IMR-90 (cell line): Measurements from ENCODE around the gene TMEM127. TPM values are rescaled to one million over a fixed set of nuclear protein-coding genes. Genes with fewer than 3 reads are reported as not detected.

Experiments used
- ATAC-seq: fragments of 200-7000 bp; cut with Tn5 transposase; 2 replicates; pipeline ENCODE4 v1.9.1; 2020; ENCODE audit warnings: low read depth, mild to moderate bottlenecking, moderate library complexity
- BruUV-seq: library from RNA; stranded (reverse); fragments of 400-500 nt; replicated peaks from 2 replicates; lab custom pipeline; 2021; lab: Mats Ljungman, UMichigan
- CTCF ChIA-PET: fragments of 300-600 bp; formaldehyde crosslinking; extraction: SDS; loops from one replicate; lab custom pipeline; 2021; ENCODE audit warnings: antibody characterized with exemption; lab: Yijun Ruan, JAX
- POLR2A ChIA-PET: fragments of 300-600 bp; sonication (Branson Sonifier 250); formaldehyde crosslinking; loops from one replicate; lab custom pipeline; 2022; ENCODE audit warnings: antibody characterized with exemption; ENCODE audit not compliant: unreplicated experiment; lab: Charles Lee
- DNase-seq: peaks from one replicate; pipeline ENCODE4 v3.0.0; 2013
- H2AFZ ChIP-seq: replicated peaks from 2 replicates; pipeline ENCODE3; 2013; ENCODE audit warnings: low read length, mild to moderate bottlenecking; ENCODE audit not compliant: poor library complexity
- H2AK5ac ChIP-seq: 2 replicates; pipeline ENCODE4 v1.6.1; 2013; ENCODE audit warnings: low read depth, low read length, inconsistent platforms
- H2AK9ac ChIP-seq: replicated peaks from 2 replicates; pipeline ENCODE3; 2013; ENCODE audit warnings: mild to moderate bottlenecking, low read depth, low read length, moderate library complexity; ENCODE audit not compliant: poor library complexity
- H2BK120ac ChIP-seq: 2 replicates; pipeline ENCODE4 v1.6.1; 2013; ENCODE audit warnings: low read depth, low read length, inconsistent platforms
- H2BK15ac ChIP-seq: 3 replicates; pipeline ENCODE4 v1.6.1; 2013; ENCODE audit warnings: low read depth, low read length, inconsistent platforms
- H2BK20ac ChIP-seq: 2 replicates; pipeline ENCODE4 v1.6.1; 2013; ENCODE audit warnings: low read depth, mild to moderate bottlenecking, inconsistent platforms, low read length, moderate library complexity
- H2BK5ac ChIP-seq: 2 replicates; pipeline ENCODE4 v1.6.1; 2013; ENCODE audit warnings: mild to moderate bottlenecking, low read depth, low read length, inconsistent platforms; ENCODE audit not compliant: poor library complexity, severe bottlenecking
- H3K14ac ChIP-seq: replicated peaks from 2 replicates; pipeline ENCODE4 v1.6.1; 2013; ENCODE audit warnings: low read depth, low read length, inconsistent platforms
- H3K18ac ChIP-seq: 2 replicates; pipeline ENCODE4 v1.6.1; 2013; ENCODE audit warnings: low read depth, low read length, control low read depth
- H3K23ac ChIP-seq: 2 replicates; pipeline ENCODE4 v1.6.1; 2013; ENCODE audit warnings: low read depth, low read length, inconsistent platforms
- H3K27ac ChIP-seq: 2 replicates; pipeline ENCODE4 v1.5.1; 2013; ENCODE audit warnings: mild to moderate bottlenecking, control low read depth, low read length; ENCODE audit not compliant: insufficient read depth
- H3K27me3 ChIP-seq: 2 replicates; pipeline ENCODE4 v1.6.1; 2013; ENCODE audit warnings: low read length; ENCODE audit not compliant: control insufficient read depth, insufficient read depth
- H3K36me3 ChIP-seq: 2 replicates; pipeline ENCODE4 v1.6.1; 2013; ENCODE audit warnings: low read length, mixed read lengths; ENCODE audit not compliant: control insufficient read depth, insufficient read depth
- H3K4ac ChIP-seq: 2 replicates; pipeline ENCODE4 v1.6.1; 2013; ENCODE audit warnings: low read depth, low read length, inconsistent platforms
- H3K4me1 ChIP-seq: 2 replicates; pipeline ENCODE4 v1.6.1; 2013; ENCODE audit warnings: low read length, mixed read lengths; ENCODE audit not compliant: control insufficient read depth, insufficient read depth
- H3K4me2 ChIP-seq: 2 replicates; pipeline ENCODE4 v1.6.1; 2013; ENCODE audit warnings: low read depth, mild to moderate bottlenecking, control low read depth, low read length, moderate library complexity
- H3K4me3 ChIP-seq: 2 replicates; pipeline ENCODE4 v1.5.1; 2013; ENCODE audit warnings: low read depth, mild to moderate bottlenecking, control low read depth, low read length, moderate library complexity; ENCODE audit not compliant: insufficient read depth
- H3K56ac ChIP-seq: 2 replicates; pipeline ENCODE4 v1.6.1; 2013; ENCODE audit warnings: low read length, inconsistent platforms; ENCODE audit not compliant: insufficient read depth; ENCODE audit errors: extremely low read depth
- H3K79me1 ChIP-seq, 2 experiments: 2 replicates each; pipeline ENCODE4 v1.6.1; 2013; ENCODE audit warnings: low read length in 2 of 2, inconsistent platforms in 1 of 2, low read depth in 1 of 2
- H3K9ac ChIP-seq: 2 replicates; pipeline ENCODE4 v1.6.1; 2013; ENCODE audit warnings: low read depth, low read length, control low read depth
- H3K9me1 ChIP-seq: 2 replicates; pipeline ENCODE4 v1.6.1; 2013; ENCODE audit warnings: low read length, inconsistent platforms; ENCODE audit not compliant: insufficient read depth
- H3K9me3 ChIP-seq: 2 replicates; pipeline ENCODE4 v1.6.1; 2013; ENCODE audit warnings: low read length; ENCODE audit not compliant: control insufficient read depth, insufficient read depth
- H4K20me1 ChIP-seq: 2 replicates; pipeline ENCODE4 v1.6.1; 2013; ENCODE audit warnings: low read length, inconsistent platforms; ENCODE audit not compliant: insufficient read depth
- H4K5ac ChIP-seq: 2 replicates; pipeline ENCODE4 v1.6.1; 2013; ENCODE audit warnings: mild to moderate bottlenecking, low read depth, low read length, control low read depth
- H4K8ac ChIP-seq, 2 experiments: 2 replicates each; pipeline ENCODE4 v1.6.1; 2013; ENCODE audit warnings: low read depth in 2 of 2, low read length in 2 of 2, control low read depth in 1 of 2, inconsistent platforms in 1 of 2
- H4K91ac ChIP-seq: 2 replicates; pipeline ENCODE4 v1.6.1; 2013; ENCODE audit warnings: low read depth, low read length, inconsistent platforms; ENCODE audit not compliant: insufficient read depth
- BHLHE40 ChIP-seq: fragments of 150-350 bp; IDR thresholded peaks from 2 replicates; pipeline ENCODE4 v1.6.1; 2016; ENCODE audit warnings: mild to moderate bottlenecking, low read depth, low read length
- CHD1 ChIP-seq: IDR thresholded peaks from 2 replicates; pipeline ENCODE4 v1.6.1; 2012; ENCODE audit warnings: low read depth, low read length, improper control_type of control experiment
- CTCF ChIP-seq: conservative IDR thresholded peaks from 2 replicates; pipeline ENCODE4 v1.5.1; 2012; ENCODE audit warnings: mild to moderate bottlenecking, low read depth, low read length, improper control_type of control experiment
- ELK1 ChIP-seq: fragments of 150-350 bp; IDR thresholded peaks from 2 replicates; pipeline ENCODE4 v1.6.1; 2016; ENCODE audit warnings: low read depth, mild to moderate bottlenecking, low read length, moderate library complexity, borderline replicate concordance
- FOS ChIP-seq: fragments of 150-350 bp; IDR thresholded peaks from 2 replicates; pipeline ENCODE4 v1.6.1; 2016; ENCODE audit warnings: low read depth, low read length
- MAZ ChIP-seq: IDR thresholded peaks from 2 replicates; pipeline ENCODE4 v1.6.1; 2012; ENCODE audit warnings: low read depth, mild to moderate bottlenecking, low read length, improper control_type of control experiment, moderate library complexity, borderline replicate concordance
- MXI1 ChIP-seq: IDR thresholded peaks from 2 replicates; pipeline ENCODE4 v1.6.1; 2012; ENCODE audit warnings: low read depth, mild to moderate bottlenecking, low read length, moderate library complexity, borderline replicate concordance
- NFE2L2 ChIP-seq: fragments of 150-350 bp; IDR thresholded peaks from 2 replicates; pipeline ENCODE4 v1.6.1; 2016; ENCODE audit warnings: low read depth, mild to moderate bottlenecking, low read length
- POLR2A ChIP-seq: IDR thresholded peaks from 2 replicates; pipeline ENCODE4 v1.6.1; 2012; ENCODE audit warnings: mild to moderate bottlenecking, low read depth, low read length
- RAD21 ChIP-seq: IDR thresholded peaks from 2 replicates; pipeline ENCODE4 v1.6.1; 2012; ENCODE audit warnings: low read length, improper control_type of control experiment
- RCOR1 ChIP-seq: IDR thresholded peaks from 2 replicates; pipeline ENCODE4 v1.6.1; 2012; ENCODE audit warnings: mild to moderate bottlenecking, low read length, improper control_type of control experiment; ENCODE audit not compliant: insufficient replicate concordance
- RFX5 ChIP-seq: IDR thresholded peaks from 2 replicates; pipeline ENCODE4 v1.8.0; 2012; ENCODE audit warnings: low read depth, mild to moderate bottlenecking, low read length, moderate library complexity
- SMC3 ChIP-seq: fragments of 150-350 bp; IDR thresholded peaks from 2 replicates; pipeline ENCODE4 v1.6.1; 2016; ENCODE audit warnings: low read depth, mild to moderate bottlenecking, antibody characterized with exemption, low read length, moderate library complexity
- WGBS, 2 experiments: methylation state at CpG; one replicate each; pipeline versions ENCODE4 v1.1.5 to v1.1.7; 2013; ENCODE audit warnings: missing lambda C conversion rate in 2 of 2; ENCODE audit not compliant: insufficient read length in 1 of 2; ENCODE audit errors: extremely low coverage in 2 of 2; 5-methylcytosine and 5-hydroxymethylcytosine counted together
- dilution Hi-C: fragments of 300-500 bp; cut with HindIII; formaldehyde crosslinking; loops from one replicate; pipeline ENCODE4 v1.14.3; 2018; ENCODE audit warnings: low sequenced_read_pairs; ENCODE audit not compliant: unreplicated experiment
- in situ Hi-C: fragments of 300-500 bp; cut with MboI; formaldehyde crosslinking; loops from 3 replicates; pipeline ENCODE4 v1.14.3; 2019; ENCODE audit warnings: low sequenced_read_pairs, inconsistent platforms, mixed read lengths
- intact Hi-C: fragments of 100-400 bp; cut with micrococcal nuclease; formaldehyde crosslinking; loops from 2 replicates; pipeline ENCODE4 v1.10.0; 2022
- polyA plus RNA-seq, 3 experiments: library from polyadenylated mRNA; depleted of rRNA; stranded (reverse); fragments of >200 nt; gene quantifications; 2 replicates each; pipeline ENCODE4 v1.2.3, GENCODE V29; 2012; ENCODE audit warnings: low replicate concordance in 1 of 3
- total RNA-seq: library from RNA; depleted of rRNA; stranded (reverse); fragments of >200 nt; gene quantifications from 2 replicates; pipeline ENCODE4 v1.2.3, GENCODE V29; 2012

Gene TMEM127
- total and polyA plus RNA-seq, 2 of the 4 experiments (the other 2 are of a cell fraction), result 35.7 to 47.6 TPM

DNA sequence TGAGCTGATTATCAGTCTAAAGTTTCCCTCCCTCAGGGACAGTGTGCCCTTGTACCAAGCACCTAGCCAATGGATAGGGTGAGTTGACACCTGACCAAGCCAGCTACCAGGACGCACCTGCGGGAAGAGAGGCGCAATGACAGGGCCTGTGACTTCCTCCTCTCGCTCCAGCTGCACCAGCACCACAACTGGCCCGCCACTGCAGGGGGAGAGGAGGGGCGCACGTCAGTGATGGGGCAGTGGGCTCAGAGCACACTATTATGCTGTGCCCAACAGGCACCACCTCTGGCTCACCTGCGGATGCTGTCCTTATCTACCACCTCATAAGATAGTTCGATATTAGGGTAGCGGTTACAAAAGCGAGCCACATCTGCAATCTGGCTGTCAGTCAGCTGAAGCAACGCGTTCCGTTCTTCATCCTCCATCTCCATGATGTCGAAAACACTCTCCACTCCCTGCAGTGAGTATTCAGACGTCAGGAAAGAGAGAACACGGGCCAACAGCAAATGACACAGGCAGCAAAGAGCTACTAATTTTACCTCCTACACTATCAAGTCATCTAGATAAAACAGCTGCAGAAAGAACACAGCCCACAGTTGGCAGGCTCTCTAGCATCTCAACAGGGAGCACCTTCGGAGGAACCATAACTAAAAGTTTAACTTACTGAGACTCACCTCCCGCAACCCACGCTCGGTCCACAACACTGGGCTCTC lies 11.1 kb upstream of the TMEM127 start:
- H2AK9ac ChIP-seq, result no peak overlapping the region
- intact Hi-C loops (no loop called here), in situ Hi-C loops (no loop called here), dilution Hi-C loops (no loop called here)
- H2BK120ac ChIP-seq, result no peak overlapping the region
- H3K4me2 ChIP-seq, result no peak overlapping the region
- H3K4me1 ChIP-seq, result peaks cover 3% of the 10 kb centered on the region; the same call in 1 of the 2 replicates
- H3K27me3 ChIP-seq, result no peaks in the 10 kb centered on the region
- DNase-seq (no peak), ATAC-seq (no peak)
- H3K9me3 ChIP-seq, result no peaks in the 10 kb centered on the region
- no peak overlapping the region for H3K18ac ChIP-seq
- H2AK5ac ChIP-seq, result no peak overlapping the region
- no peak overlapping the region for H4K91ac ChIP-seq
- no peak overlapping the region for H3K56ac ChIP-seq
- H3K9me1 ChIP-seq, result no peaks in the 10 kb centered on the region
- H2BK5ac ChIP-seq, result no peak overlapping the region
- WGBS, 2 experiments, result 98% methylated on average over 9 of the region's 21 CpGs; no CpG with 5 or more reads in 1 of the 2 experiments
- H3K36me3 ChIP-seq, result peaks cover 67% of the 10 kb centered on the region
- H3K4me3 ChIP-seq, result no peak overlapping the region
- peaks cover 3% of the 10 kb centered on the region; the same call in 1 of the 2 replicates for H4K20me1 ChIP-seq
- H3K79me1 ChIP-seq, result peaks cover under 1 to 7% of the 10 kb centered on the region in 2 experiments; a peak in 2 of 4 replicates
- H3K27ac ChIP-seq, result no peak overlapping the region
- H2BK15ac ChIP-seq, result no peak overlapping the region
- CTCF ChIA-PET, result interaction anchor here (0.7 to 1.4 kb wide), 2 partner anchors 10 to 259 kb away, joined by 6 to 9 read pairs; no protein-coding TSS in a partner anchor
- TF ChIP-seq CHD1, result no peak
- TF ChIP-seq RFX5, result no peak
- no peak for TF ChIP-seq NFE2L2
- TF ChIP-seq CTCF, result no peak
- no peak for TF ChIP-seq SMC3
- TF ChIP-seq FOS, result no peak
- TF ChIP-seq MAZ, result no peak
- no peak for TF ChIP-seq RAD21
- TF ChIP-seq RCOR1, result no peak
- no peak for TF ChIP-seq POLR2A
- no peak for TF ChIP-seq ELK1
- TF ChIP-seq MXI1, result no peak
- no peak for TF ChIP-seq BHLHE40
- no peak overlapping the region for H4K5ac ChIP-seq
- no TSS peak for BruUV-seq
- H3K23ac ChIP-seq, result no peak overlapping the region
- no peak overlapping the region for H3K14ac ChIP-seq
- H4K8ac ChIP-seq, result no peak overlapping the region
- no peak overlapping the region for H2BK20ac ChIP-seq
- POLR2A ChIA-PET, result interaction anchor here (1.0 kb wide), 1 partner anchor 24 kb away, joined by 4 read pairs; no protein-coding TSS in a partner anchor
- H3K9ac ChIP-seq, result no peak overlapping the region
- no peak overlapping the region for H2AFZ ChIP-seq
- no peak overlapping the region for H3K4ac ChIP-seq
